Nasal cavity respiratory epithelium epithelial cell of viscerocranial mucosa (primary cell): ENCODE data around the gene SLC25A24. TPM values are rescaled to one million over a fixed set of nuclear protein-coding genes. Genes with fewer than 3 reads are reported as not detected.

Experiments
- total RNA-seq: library from RNA; depleted of rRNA; stranded (reverse); fragments of >200 nt; gene quantifications from 2 replicates; pipeline ENCODE4 v1.2.3, GENCODE V29; 2014

The SLC25A24 gene
- total RNA-seq = 41.7 and 78.2 TPM in 2 replicates

DNA sequence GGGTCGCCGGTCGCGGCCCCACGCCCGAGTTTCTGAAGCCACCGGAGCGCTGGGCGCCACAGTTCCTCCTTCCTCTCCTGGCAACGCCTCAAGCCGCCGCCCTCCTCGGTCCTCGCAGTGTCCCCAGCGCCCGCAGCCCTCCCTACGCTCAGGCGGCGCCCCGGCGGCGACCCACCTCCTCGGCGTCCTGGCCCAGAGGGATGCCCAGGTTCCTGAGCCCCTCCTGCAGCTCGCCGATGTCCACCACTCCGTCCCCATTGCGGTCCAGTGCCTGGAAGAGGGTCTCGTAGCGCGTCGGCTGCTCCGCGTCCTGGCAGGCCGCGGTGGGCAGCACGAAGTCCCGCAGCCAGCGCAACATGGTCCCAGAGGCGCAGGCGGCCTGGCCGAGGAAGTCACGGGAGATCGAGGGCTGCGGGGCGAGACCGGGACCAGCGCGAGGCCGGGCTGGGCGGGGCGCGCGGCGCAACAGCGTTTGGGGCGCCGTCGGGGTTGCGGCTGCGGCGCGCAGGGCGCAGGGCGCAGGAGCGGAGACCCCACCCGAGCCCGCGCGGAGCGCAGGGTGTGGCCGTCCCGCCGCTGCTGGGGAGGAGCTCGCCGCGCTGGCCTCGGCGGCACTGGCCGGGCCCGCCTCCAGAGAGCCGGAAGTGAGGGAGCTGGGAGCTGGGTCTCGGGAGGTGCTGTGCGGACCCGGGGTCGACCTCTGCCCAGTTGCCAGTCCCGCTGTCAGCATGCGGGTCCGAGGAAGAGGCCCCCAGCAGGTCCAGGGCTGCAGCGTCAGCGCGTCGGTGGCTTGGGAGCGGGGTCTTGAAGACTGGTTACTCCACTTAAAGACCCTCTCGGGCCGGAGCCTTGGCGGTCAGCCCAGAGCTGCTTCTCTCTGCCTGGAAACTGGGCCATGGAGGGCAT lies at the start of gene SLC25A24:
Gene SLC25A24 (minus strand): TSS at position 563 of the 906 bp plus-strand sequence. CDS start 205 bp downstream, at position 358.

DNA sequence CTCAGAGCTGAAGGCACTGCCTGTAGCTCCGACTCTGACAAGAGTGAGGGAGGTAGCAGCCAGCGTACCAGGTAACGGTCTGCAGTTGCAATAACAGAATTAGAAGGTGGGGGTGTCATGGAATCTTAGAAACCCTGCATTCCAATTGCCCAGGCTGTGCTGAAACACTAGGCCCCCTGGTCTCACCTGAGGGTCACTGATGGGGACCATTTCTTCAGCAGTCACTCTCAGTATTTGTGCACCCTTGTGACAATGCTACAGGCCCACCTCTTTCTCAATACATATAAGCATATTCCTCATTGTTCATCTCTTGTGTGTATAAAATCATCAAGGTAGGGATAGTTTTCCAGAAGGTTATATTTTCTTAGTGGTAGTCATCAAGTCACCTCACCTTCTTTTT lies 43.8 kb upstream of the SLC25A24 start, which contains the start of gene NBPF4:
Gene NBPF4 (minus strand): TSS at position 101 of the 400 bp plus-strand sequence. CDS start 315 bp downstream, outside the sequence.

Other genes with a start within 250 kb of the SLC25A24 start
- gene VAV3, start 235.2 kb downstream of the SLC25A24 start, total RNA-seq = 4.3 and 8.2 TPM in 2 replicates
- 0.14 TPM in 1 of 2 replicates, not detected in the other for gene NBPF4, start 43.7 kb upstream of the SLC25A24 start, total RNA-seq
- gene NBPF6, start 250.0 kb upstream of the SLC25A24 start, total RNA-seq = under 0.01 TPM in 1 of 2 replicates, not detected in the other